ENCODE data around the gene ZNF311. TPM values are rescaled to one million over a fixed set of nuclear protein-coding genes. Genes with fewer than 3 reads are reported as not detected.
"Not testable (repeated sequence)": the region's sequence is repeated elsewhere in the genome, so short reads cannot be mapped to it uniquely, and the experiment has no call there.

Gene ZNF311
- total RNA-seq, 1 donor from 2014 or later, result 2.6 TPM

- DNase-seq (ENCODE audit: low read depth), result no peak
- H3K36me3 ChIP-seq (ENCODE audit: control insufficient read depth, insufficient read depth, low read length), result no peaks in the 10 kb centered on the region
- no peak for TF ChIP-seq CTCF (IDR thresholded peaks at IDR 0.05; ENCODE audit: insufficient read depth, low read length, poor library complexity, severe bottlenecking)
- no peak overlapping the region for H3K4me3 ChIP-seq (ENCODE audit: low read depth, low read length)
- H3K27me3 ChIP-seq (ENCODE audit: control insufficient read depth, insufficient read depth, low read length), result no peaks in the 10 kb centered on the region
These were observed 36.0 kb downstream of the ZNF311 start for GRCh38 chr6:28969129-28969528.

GRCh38 chr6:28968476-28968875, 36.6 kb downstream of the ZNF311 start:
- no peak for DNase-seq (ENCODE audit: low read depth)
- H3K4me3 ChIP-seq (ENCODE audit: low read depth, low read length), result no peak overlapping the region
- no peaks in the 10 kb centered on the region for H3K36me3 ChIP-seq (ENCODE audit: control insufficient read depth, insufficient read depth, low read length)
- H3K27me3 ChIP-seq (ENCODE audit: control insufficient read depth, insufficient read depth, low read length), result no peaks in the 10 kb centered on the region
- no peak for TF ChIP-seq CTCF (IDR thresholded peaks at IDR 0.05; ENCODE audit: insufficient read depth, low read length, poor library complexity, severe bottlenecking)

- Histone ChIP-seq H3K4me3 (ENCODE audit: low read depth, low read length) (no peak overlapping the region), H3K27me3 (ENCODE audit: control insufficient read depth, insufficient read depth, low read length) (no peaks in the 10 kb centered on the region), H3K36me3 (ENCODE audit: control insufficient read depth, insufficient read depth, low read length) (no peaks in the 10 kb centered on the region)
- TF ChIP-seq CTCF (IDR thresholded peaks at IDR 0.05; ENCODE audit: insufficient read depth, low read length, poor library complexity, severe bottlenecking), result no peak
- no peak for DNase-seq (ENCODE audit: low read depth)
These were observed 39.4 kb downstream of the ZNF311 start for GRCh38 chr6:28965706-28966105.

GRCh38 chr6:28960846-28961500, 44.1 kb downstream of the ZNF311 start:
- H3K4me3 ChIP-seq (ENCODE audit: low read depth, low read length), result no peak overlapping the region
- H3K36me3 ChIP-seq (ENCODE audit: control insufficient read depth, insufficient read depth, low read length), result no peaks in the 10 kb centered on the region
- no peak for DNase-seq (ENCODE audit: low read depth)
- H3K27me3 ChIP-seq (ENCODE audit: control insufficient read depth, insufficient read depth, low read length), result no peaks in the 10 kb centered on the region
- TF ChIP-seq CTCF (IDR thresholded peaks at IDR 0.05; ENCODE audit: insufficient read depth, low read length, poor library complexity, severe bottlenecking), result no peak

GRCh38 chr6:28958561-28959243, 46.4 kb downstream of the ZNF311 start:
- DNase-seq (ENCODE audit: low read depth); H3K36me3 ChIP-seq (ENCODE audit: control insufficient read depth, insufficient read depth, low read length); H3K27me3 ChIP-seq (ENCODE audit: control insufficient read depth, insufficient read depth, low read length): not testable (repeated sequence)

GRCh38 chr6:28957795-28958314, 47.3 kb downstream of the ZNF311 start:
- DNase-seq (ENCODE audit: low read depth); H3K36me3 ChIP-seq (ENCODE audit: control insufficient read depth, insufficient read depth, low read length); H3K4me3 ChIP-seq (ENCODE audit: low read depth, low read length); H3K27me3 ChIP-seq (ENCODE audit: control insufficient read depth, insufficient read depth, low read length): not testable (repeated sequence)

More at GRCh38 chr6:28958561-28959243, 46.4 kb downstream of the ZNF311 start:
- H3K4me3 ChIP-seq (ENCODE audit: low read depth, low read length), result not testable (repeated sequence)
